ENCODE results near the gene PTPRD.

PTPRD gene

GRCh38 chr9:8799206-8799605 lies 1813.6 kb downstream of the PTPRD start:
- TF ChIP-seq, protein P1, sequence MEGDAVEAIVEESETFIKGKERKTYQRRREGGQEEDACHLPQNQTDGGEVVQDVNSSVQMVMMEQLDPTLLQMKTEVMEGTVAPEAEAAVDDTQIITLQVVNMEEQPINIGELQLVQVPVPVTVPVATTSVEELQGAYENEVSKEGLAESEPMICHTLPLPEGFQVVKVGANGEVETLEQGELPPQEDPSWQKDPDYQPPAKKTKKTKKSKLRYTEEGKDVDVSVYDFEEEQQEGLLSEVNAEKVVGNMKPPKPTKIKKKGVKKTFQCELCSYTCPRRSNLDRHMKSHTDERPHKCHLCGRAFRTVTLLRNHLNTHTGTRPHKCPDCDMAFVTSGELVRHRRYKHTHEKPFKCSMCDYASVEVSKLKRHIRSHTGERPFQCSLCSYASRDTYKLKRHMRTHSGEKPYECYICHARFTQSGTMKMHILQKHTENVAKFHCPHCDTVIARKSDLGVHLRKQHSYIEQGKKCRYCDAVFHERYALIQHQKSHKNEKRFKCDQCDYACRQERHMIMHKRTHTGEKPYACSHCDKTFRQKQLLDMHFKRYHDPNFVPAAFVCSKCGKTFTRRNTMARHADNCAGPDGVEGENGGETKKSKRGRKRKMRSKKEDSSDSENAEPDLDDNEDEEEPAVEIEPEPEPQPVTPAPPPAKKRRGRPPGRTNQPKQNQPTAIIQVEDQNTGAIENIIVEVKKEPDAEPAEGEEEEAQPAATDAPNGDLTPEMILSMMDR (IDR thresholded peaks at IDR 0.05; ENCODE audit: extremely low read depth, missing control alignments) = no peak
- no peak for DNase-seq (ENCODE audit: low spot score)

DNA sequence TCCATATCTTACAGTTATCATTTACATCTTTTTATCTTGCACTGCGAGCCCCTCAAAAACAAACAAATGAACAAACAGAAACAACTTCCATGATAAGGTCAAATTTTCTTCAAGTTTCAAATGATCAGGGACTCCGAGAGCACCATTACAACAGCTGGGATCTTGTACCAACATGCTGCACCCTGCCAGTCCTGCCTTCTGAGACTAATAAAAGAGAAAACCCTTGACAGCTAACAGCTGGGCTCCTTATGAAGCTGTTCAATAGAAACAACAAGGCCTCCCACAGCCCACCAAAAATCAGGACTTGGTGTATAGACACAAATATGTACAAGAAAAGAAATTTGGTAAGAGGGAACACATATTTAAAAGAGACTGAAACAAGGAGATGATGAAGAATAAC lies 1828.0 kb downstream of the PTPRD start:
- DNase-seq (ENCODE audit: low spot score) = no peak
- TF ChIP-seq, protein P1 (IDR thresholded peaks at IDR 0.05; ENCODE audit: extremely low read depth, missing control alignments) = no peak

DNA sequence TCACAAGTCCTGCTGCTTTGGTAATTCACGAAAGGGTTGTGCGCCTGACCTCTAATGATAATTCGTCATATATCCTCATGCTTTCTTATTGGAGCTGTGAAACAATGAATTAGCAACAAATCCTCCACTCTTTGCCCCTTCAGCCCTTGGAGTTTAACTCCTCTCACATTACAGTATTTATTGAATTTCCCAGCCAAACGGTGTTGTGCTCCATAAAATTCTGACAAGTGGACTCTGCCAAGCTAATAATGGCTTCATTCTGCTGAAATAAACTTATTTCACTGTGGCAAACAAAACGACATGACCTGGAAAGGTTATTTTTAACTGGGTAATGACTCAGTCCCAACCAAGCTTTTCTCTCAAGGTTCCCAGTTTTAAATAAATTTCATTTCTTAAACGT lies 1828.9 kb downstream of the PTPRD start:
- no peak for DNase-seq (ENCODE audit: low spot score)
- TF ChIP-seq, protein P1 (IDR thresholded peaks at IDR 0.05; ENCODE audit: extremely low read depth, missing control alignments) = no peak

DNA sequence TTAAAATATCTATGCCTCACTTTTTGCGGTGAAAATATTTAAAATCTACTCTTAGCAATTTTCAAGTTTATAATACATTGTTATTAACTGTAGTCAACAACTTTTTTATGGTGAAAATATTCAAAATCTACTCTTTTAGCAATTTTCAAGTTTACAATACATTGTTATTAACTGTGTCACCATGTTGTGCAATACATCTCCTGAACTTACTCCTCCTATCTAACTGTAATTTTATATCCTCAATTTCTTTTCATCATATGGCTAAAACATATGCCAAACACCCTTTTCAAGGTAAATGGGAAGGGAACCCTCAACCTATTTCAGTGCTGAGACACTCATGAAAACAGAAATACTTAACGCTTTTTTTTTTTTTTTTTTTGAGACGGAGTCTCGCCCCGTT lies 1830.6 kb downstream of the PTPRD start:
- no peak for DNase-seq (ENCODE audit: low spot score)
- TF ChIP-seq, protein P1 (IDR thresholded peaks at IDR 0.05; ENCODE audit: extremely low read depth, missing control alignments) = no peak

DNA sequence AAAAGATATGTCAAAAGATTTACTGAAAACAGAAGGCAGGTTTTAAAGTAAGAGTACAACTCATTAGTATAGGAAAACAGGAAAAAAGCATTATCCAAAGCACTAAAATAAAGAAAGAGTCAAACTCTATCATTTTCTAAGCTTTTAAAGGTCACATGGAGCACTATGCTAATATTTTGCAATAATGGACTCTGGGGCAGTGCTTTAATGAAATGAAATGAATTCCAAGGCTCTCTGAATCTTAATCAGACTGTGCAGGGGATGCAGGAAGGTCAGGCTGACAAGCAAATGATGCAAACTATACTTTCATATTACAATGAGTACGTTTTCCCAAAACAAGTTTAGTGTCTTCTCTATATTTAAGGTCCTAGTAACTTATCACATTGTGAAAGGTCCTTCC lies 1831.3 kb downstream of the PTPRD start:
- no peak for DNase-seq (ENCODE audit: low spot score)
- TF ChIP-seq, protein P1 (IDR thresholded peaks at IDR 0.05; ENCODE audit: extremely low read depth, missing control alignments) = no peak

GRCh38 chr9:8780386-8780785 lies 1832.4 kb downstream of the PTPRD start:
- no peak for DNase-seq (ENCODE audit: low spot score)
- TF ChIP-seq, protein P1 (IDR thresholded peaks at IDR 0.05; ENCODE audit: extremely low read depth, missing control alignments) = no peak

DNA sequence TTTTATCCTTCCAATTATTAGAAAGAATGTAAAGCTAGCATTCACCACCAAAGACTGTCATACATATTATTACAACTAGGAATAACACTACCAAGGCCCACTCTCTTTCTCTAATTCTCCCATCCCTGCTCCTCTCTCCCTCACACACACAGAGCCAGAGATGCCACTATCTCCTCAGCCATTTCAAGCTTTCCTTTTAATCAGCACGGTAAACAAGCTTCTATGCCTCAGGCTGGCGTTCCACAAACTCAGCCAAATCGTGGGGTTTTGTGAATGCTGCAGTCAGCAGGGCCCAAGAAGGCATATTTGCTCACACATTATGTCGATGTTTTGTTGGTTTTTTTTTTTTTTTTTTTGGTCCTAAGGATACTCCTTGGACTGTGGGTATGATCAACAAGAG lies 1833.3 kb downstream of the PTPRD start:
- TF ChIP-seq, protein P1 (IDR thresholded peaks at IDR 0.05; ENCODE audit: extremely low read depth, missing control alignments) = no peak
- no peak for DNase-seq (ENCODE audit: low spot score)

Data from GM20000 (cell line).